Measurements from ENCODE around the gene FLYWCH2.

DNA sequence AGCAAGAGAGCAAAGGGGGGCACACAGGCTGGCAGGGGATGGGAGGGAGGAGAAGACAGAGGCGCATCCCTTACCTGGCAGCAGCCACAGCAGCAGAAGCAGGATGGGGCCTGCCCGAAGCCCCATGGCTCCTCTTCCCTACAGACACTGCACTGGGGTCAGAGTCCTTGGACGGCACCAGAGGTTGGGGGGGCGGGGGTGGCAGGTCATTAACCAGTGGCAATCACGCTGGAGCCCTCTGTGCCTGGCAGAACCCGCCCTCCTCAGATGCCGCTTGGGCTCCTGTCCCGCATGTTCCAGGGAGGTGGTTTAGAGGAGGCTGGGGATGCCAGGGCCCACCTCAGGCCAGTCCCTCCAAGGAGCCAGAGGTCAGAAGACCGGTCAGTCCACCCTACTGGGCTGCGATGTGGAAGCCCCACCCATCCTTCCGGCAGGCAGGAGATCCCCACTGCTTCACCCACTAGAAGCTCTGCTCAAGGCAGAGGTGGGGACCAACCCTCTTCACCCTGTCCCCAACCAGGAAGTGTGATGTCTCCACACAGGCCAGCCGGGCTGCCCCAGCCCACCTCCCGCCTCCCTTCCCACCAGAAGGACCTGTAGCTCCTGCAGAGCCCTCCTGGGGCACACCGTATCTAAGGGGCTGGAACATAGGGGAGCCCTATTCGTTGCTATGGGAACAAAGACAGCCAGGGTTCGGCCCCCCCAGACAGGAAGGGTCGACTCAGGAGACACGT is 41.2 kb upstream of the FLYWCH2 start:
- TF ChIP-seq POLR2A (IDR thresholded peaks at IDR 0.05; ENCODE audit: borderline replicate concordance, extremely low read depth, insufficient read depth, insufficient read length), result no peak
- TF ChIP-seq, protein P1, sequence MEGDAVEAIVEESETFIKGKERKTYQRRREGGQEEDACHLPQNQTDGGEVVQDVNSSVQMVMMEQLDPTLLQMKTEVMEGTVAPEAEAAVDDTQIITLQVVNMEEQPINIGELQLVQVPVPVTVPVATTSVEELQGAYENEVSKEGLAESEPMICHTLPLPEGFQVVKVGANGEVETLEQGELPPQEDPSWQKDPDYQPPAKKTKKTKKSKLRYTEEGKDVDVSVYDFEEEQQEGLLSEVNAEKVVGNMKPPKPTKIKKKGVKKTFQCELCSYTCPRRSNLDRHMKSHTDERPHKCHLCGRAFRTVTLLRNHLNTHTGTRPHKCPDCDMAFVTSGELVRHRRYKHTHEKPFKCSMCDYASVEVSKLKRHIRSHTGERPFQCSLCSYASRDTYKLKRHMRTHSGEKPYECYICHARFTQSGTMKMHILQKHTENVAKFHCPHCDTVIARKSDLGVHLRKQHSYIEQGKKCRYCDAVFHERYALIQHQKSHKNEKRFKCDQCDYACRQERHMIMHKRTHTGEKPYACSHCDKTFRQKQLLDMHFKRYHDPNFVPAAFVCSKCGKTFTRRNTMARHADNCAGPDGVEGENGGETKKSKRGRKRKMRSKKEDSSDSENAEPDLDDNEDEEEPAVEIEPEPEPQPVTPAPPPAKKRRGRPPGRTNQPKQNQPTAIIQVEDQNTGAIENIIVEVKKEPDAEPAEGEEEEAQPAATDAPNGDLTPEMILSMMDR (IDR thresholded peaks at IDR 0.05 in 2 of 3, conservative IDR thresholded peaks at IDR 0.05 in 1 of 3; ENCODE audit: borderline replicate concordance in 1 of 3, insufficient read depth in 1 of 3, low read depth in 2 of 3, low read length in 2 of 3), result no peak
- TF ChIP-seq, protein P2, sequence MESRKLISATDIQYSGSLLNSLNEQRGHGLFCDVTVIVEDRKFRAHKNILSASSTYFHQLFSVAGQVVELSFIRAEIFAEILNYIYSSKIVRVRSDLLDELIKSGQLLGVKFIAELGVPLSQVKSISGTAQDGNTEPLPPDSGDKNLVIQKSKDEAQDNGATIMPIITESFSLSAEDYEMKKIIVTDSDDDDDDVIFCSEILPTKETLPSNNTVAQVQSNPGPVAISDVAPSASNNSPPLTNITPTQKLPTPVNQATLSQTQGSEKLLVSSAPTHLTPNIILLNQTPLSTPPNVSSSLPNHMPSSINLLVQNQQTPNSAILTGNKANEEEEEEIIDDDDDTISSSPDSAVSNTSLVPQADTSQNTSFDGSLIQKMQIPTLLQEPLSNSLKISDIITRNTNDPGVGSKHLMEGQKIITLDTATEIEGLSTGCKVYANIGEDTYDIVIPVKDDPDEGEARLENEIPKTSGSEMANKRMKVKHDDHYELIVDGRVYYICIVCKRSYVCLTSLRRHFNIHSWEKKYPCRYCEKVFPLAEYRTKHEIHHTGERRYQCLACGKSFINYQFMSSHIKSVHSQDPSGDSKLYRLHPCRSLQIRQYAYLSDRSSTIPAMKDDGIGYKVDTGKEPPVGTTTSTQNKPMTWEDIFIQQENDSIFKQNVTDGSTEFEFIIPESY (IDR thresholded peaks at IDR 0.05; ENCODE audit: extremely low read depth, insufficient replicate concordance, low read length), result no peak
- no peak for TF ChIP-seq ELF1 (IDR thresholded peaks at IDR 0.05; ENCODE audit: borderline replicate concordance, low read depth)
- TF ChIP-seq EZH2phosphoT487 (IDR thresholded peaks at IDR 0.05; ENCODE audit: borderline replicate concordance), result no peak
- TF ChIP-seq POLR2AphosphoS5 (IDR thresholded peaks at IDR 0.05; ENCODE audit: low read depth, low read length), result no peak
- no peak for TF ChIP-seq EZH2 (IDR thresholded peaks at IDR 0.05)
